ENCODE results near the gene GBF1. TPM values are rescaled to one million over a fixed set of nuclear protein-coding genes. Genes with fewer than 3 reads are reported as not detected.

Gene GBF1
- total and polyA plus RNA-seq, 2 of the 13 experiments (the other 11 are each of a cell fraction or from before 2014, with no cell fraction given) = 17.1 to 21.9 TPM

DNA sequence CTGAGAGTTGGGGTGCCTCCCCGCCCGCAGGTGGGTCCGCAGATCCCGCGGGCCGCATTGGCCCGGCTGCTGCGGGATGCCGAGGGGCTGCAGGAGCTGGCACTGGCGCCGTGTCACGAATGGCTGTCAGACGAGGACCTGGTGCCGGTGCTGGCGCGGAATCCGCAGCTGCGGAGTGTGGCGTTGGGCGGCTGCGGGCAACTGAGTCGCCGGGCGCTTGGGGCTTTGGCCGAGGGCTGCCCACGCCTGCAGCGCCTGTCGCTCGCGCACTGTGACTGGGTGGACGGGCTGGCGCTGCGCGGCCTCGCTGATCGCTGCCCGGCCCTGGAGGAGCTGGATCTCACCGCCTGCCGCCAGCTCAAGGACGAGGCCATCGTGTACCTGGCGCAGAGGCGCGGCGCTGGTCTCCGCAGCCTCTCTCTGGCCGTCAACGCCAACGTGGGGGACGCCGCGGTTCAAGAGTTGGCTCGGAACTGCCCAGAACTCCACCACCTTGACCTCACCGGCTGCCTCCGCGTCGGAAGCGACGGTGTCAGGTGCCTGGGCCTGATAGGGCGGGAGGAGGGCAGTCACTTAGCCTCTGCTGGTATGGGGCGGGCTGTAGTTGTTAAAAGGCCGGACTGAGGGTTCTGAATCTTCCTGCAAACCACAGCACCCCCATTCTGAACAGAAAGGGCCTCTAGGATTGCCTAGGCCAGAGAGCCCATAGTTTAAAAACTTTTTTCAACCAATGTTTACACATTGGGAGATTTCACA, 176.6 kb downstream of the GBF1 start (continued):
- TF ChIP-seq TEAD3 (CRISPR knock-in tag; optimal IDR thresholded peaks at IDR 0.05; ENCODE audit: borderline replicate concordance) = no peak
- peak; percentile 76 for TF ChIP-seq RBFOX2 (IDR thresholded peaks at IDR 0.05; ENCODE audit: low read depth, low read length)
- TF ChIP-seq ETV6 (CRISPR knock-in tag; conservative IDR thresholded peaks at IDR 0.05) = peak; percentile 57; the same call in 1 of the 2 replicates
- TF ChIP-seq IKZF1 (IDR thresholded peaks at IDR 0.05) = no peak
- TF ChIP-seq MEF2D (CRISPR knock-in tag; IDR thresholded peaks at IDR 0.05) = no peak
- TF ChIP-seq KLF12 (CRISPR knock-in tag; IDR thresholded peaks at IDR 0.05; ENCODE audit: borderline replicate concordance) = peak; percentile 17; the same call in 1 of the 2 replicates
- TF ChIP-seq KLF9 (CRISPR knock-in tag; IDR thresholded peaks at IDR 0.05; ENCODE audit: low read depth) = no peak
- no peak for TF ChIP-seq ZSCAN12 (CRISPR knock-in tag; IDR thresholded peaks at IDR 0.05)
- peak; percentile 25; the same call in 1 of the 2 replicates for TF ChIP-seq CCDC6 (CRISPR knock-in tag; IDR thresholded peaks at IDR 0.05)
- TF ChIP-seq MZF1 (CRISPR knock-in tag; IDR thresholded peaks at IDR 0.05; ENCODE audit: borderline replicate concordance) = 0 out of 2 replicates have a peak, but pooled peaks have one; percentile 81
- TF ChIP-seq, protein P1, sequence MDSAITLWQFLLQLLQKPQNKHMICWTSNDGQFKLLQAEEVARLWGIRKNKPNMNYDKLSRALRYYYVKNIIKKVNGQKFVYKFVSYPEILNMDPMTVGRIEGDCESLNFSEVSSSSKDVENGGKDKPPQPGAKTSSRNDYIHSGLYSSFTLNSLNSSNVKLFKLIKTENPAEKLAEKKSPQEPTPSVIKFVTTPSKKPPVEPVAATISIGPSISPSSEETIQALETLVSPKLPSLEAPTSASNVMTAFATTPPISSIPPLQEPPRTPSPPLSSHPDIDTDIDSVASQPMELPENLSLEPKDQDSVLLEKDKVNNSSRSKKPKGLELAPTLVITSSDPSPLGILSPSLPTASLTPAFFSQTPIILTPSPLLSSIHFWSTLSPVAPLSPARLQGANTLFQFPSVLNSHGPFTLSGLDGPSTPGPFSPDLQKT (CRISPR knock-in tag; IDR thresholded peaks at IDR 0.05; ENCODE audit: borderline replicate concordance) = no peak
- TF ChIP-seq ZNF251 (CRISPR knock-in tag; IDR thresholded peaks at IDR 0.05) = no peak
- TF ChIP-seq, protein P2, sequence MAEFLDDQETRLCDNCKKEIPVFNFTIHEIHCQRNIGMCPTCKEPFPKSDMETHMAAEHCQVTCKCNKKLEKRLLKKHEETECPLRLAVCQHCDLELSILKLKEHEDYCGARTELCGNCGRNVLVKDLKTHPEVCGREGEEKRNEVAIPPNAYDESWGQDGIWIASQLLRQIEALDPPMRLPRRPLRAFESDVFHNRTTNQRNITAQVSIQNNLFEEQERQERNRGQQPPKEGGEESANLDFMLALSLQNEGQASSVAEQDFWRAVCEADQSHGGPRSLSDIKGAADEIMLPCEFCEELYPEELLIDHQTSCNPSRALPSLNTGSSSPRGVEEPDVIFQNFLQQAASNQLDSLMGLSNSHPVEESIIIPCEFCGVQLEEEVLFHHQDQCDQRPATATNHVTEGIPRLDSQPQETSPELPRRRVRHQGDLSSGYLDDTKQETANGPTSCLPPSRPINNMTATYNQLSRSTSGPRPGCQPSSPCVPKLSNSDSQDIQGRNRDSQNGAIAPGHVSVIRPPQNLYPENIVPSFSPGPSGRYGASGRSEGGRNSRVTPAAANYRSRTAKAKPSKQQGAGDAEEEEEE (CRISPR knock-in tag; IDR thresholded peaks at IDR 0.05; ENCODE audit: borderline replicate concordance) = no peak
- TF ChIP-seq, protein P3, sequence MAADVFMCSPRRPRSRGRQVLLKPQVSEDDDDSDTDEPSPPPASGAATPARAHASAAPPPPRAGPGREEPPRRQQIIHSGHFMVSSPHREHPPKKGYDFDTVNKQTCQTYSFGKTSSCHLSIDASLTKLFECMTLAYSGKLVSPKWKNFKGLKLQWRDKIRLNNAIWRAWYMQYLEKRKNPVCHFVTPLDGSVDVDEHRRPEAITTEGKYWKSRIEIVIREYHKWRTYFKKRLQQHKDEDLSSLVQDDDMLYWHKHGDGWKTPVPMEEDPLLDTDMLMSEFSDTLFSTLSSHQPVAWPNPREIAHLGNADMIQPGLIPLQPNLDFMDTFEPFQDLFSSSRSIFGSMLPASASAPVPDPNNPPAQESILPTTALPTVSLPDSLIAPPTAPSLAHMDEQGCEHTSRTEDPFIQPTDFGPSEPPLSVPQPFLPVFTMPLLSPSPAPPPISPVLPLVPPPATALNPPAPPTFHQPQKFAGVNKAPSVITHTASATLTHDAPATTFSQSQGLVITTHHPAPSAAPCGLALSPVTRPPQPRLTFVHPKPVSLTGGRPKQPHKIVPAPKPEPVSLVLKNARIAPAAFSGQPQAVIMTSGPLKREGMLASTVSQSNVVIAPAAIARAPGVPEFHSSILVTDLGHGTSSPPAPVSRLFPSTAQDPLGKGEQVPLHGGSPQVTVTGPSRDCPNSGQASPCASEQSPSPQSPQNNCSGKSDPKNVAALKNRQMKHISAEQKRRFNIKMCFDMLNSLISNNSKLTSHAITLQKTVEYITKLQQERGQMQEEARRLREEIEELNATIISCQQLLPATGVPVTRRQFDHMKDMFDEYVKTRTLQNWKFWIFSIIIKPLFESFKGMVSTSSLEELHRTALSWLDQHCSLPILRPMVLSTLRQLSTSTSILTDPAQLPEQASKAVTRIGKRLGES (CRISPR knock-in tag; IDR thresholded peaks at IDR 0.05; ENCODE audit: borderline replicate concordance) = no peak
- TF ChIP-seq, protein P4, sequence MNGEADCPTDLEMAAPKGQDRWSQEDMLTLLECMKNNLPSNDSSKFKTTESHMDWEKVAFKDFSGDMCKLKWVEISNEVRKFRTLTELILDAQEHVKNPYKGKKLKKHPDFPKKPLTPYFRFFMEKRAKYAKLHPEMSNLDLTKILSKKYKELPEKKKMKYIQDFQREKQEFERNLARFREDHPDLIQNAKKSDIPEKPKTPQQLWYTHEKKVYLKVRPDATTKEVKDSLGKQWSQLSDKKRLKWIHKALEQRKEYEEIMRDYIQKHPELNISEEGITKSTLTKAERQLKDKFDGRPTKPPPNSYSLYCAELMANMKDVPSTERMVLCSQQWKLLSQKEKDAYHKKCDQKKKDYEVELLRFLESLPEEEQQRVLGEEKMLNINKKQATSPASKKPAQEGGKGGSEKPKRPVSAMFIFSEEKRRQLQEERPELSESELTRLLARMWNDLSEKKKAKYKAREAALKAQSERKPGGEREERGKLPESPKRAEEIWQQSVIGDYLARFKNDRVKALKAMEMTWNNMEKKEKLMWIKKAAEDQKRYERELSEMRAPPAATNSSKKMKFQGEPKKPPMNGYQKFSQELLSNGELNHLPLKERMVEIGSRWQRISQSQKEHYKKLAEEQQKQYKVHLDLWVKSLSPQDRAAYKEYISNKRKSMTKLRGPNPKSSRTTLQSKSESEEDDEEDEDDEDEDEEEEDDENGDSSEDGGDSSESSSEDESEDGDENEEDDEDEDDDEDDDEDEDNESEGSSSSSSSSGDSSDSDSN (CRISPR knock-in tag; IDR thresholded peaks at IDR 0.05) = 0 out of 2 replicates have a peak, but pooled peaks have one; percentile 5
- no peak for TF ChIP-seq IRX3 (CRISPR knock-in tag; IDR thresholded peaks at IDR 0.05; ENCODE audit: borderline replicate concordance, low read depth)
- TF ChIP-seq NFIC (IDR thresholded peaks at IDR 0.05; ENCODE audit: low read length) = no peak
- TF ChIP-seq, protein P5, sequence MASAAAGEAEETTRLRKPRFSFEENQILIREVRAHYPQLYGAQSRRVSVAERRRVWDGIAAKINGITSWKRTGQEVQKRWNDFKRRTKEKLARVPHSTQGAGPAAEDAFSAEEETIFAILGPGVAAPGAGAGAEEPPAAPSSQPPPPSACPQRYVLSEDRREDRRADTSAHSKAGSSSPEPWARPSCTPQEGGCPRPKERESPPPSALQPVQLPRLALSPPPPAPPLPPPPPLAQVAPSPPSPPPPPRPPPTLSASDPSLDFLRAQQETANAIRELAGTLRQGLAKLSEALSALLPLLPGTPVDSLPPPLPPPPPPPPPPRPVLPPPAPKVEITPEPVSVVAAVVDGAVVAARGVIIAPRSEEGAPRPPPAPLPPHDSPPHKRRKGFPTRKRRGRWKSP (CRISPR knock-in tag; IDR thresholded peaks at IDR 0.05) = peak; percentile 53; the same call in 1 of the 2 replicates
